Esophagus squamous epithelium (tissue), 4 donors: Measurements from ENCODE around the gene SHMT1.

Experiments
- POLR2A ChIP-seq, 4 donors: fragments of 450-650 bp; IDR thresholded peaks; one replicate each; pipeline ENCODE4 v1.6.1; 2017; ENCODE audit warnings: antibody characterized with exemption in 4 of 4, mild to moderate bottlenecking in 4 of 4, moderate library complexity in 3 of 4
- TF ChIP-seq, protein P1 (sequence below), 6 experiments: fragments of 450-650 bp in 4 of 6; fragments of 200-600 bp in 2 of 6; sonication (generic) in 2 of 6; IDR thresholded peaks; one replicate each; pipeline ENCODE4 v1.5.1; 2016 to 2019; ENCODE audit warnings: antibody characterized with exemption in 6 of 6, mild to moderate bottlenecking in 4 of 6, moderate library complexity in 4 of 6

DNA sequence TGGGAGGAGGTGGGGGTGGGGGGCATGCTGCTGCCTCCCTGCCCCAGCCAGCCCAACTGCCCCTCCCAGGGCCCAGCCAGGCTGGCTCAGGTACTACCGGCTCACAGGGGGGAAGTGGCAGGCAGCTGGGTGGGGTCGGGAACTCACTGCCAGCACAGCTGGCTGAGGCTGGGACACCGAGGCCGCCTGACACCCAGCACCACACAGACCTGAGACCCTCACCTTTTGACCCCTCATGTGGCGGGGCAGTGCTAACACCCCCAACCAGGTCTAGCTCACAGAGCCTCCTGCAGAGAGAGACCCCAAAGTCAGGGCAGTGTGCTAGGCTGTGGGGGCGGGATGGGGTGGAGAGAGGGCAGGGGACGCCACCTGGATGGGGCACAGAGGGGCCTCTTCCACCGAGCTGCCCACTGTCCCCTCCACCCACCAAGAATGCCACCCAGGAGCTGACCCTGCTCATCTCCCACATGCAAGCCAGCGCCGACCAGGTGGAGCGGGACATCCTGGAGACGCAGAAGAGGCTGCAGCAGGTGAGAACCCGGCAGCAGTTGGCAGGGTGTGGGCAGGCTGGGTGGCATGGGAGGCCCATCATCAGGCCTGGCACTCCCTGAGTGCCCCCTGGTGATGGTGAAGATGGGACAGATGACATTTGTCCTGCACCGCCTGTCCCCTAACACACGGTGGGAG, 17.3 kb upstream of the SHMT1 start:
- TF ChIP-seq, protein P1, sequence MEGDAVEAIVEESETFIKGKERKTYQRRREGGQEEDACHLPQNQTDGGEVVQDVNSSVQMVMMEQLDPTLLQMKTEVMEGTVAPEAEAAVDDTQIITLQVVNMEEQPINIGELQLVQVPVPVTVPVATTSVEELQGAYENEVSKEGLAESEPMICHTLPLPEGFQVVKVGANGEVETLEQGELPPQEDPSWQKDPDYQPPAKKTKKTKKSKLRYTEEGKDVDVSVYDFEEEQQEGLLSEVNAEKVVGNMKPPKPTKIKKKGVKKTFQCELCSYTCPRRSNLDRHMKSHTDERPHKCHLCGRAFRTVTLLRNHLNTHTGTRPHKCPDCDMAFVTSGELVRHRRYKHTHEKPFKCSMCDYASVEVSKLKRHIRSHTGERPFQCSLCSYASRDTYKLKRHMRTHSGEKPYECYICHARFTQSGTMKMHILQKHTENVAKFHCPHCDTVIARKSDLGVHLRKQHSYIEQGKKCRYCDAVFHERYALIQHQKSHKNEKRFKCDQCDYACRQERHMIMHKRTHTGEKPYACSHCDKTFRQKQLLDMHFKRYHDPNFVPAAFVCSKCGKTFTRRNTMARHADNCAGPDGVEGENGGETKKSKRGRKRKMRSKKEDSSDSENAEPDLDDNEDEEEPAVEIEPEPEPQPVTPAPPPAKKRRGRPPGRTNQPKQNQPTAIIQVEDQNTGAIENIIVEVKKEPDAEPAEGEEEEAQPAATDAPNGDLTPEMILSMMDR (IDR thresholded peaks at IDR 0.05): no peak
- TF ChIP-seq POLR2A (IDR thresholded peaks at IDR 0.05): no peak
